Kidney (tissue), 14 donors: Measurements from ENCODE around the gene BRD8. TPM values are rescaled to one million over a fixed set of nuclear protein-coding genes. Genes with fewer than 3 reads are reported as not detected.

Experiments used
- DNase-seq, 5 donors: peaks; one replicate each; pipeline ENCODE4 v3.0.0-alpha.2; 2013 to 2020
- FAIRE-seq: peaks from 2 replicates; lab custom pipeline; 2012; peaks lifted over from hg19 to GRCh38; lab: Jason Lieb, UNC
- H3K27ac ChIP-seq, 2 donors: one replicate each; pipeline ENCODE4 v1.7.0; 2013; ENCODE audit warnings: low read depth in 2 of 2, low read length in 2 of 2, inconsistent platforms in 1 of 2
- H3K27me3 ChIP-seq: one replicate; pipeline ENCODE4 v1.7.1; 2013; ENCODE audit warnings: low read length, inconsistent platforms; ENCODE audit not compliant: control insufficient read depth, insufficient read depth
- H3K36me3 ChIP-seq, 3 donors: one replicate each; pipeline versions ENCODE4 v1.7.0 to v1.7.1; 2013; ENCODE audit warnings: low read length in 3 of 3, control low read depth in 1 of 3, inconsistent platforms in 1 of 3; ENCODE audit not compliant: insufficient read depth in 3 of 3, control insufficient read depth in 2 of 3
- H3K4me1 ChIP-seq, 3 donors: one replicate each; pipeline versions ENCODE4 v1.7.0 to v1.7.1; 2013; ENCODE audit warnings: low read length in 3 of 3, inconsistent platforms in 1 of 3, low read depth in 1 of 3; ENCODE audit not compliant: control insufficient read depth in 2 of 3, insufficient read depth in 2 of 3
- H3K4me3 ChIP-seq, 3 donors: one replicate each; pipeline versions ENCODE4 v1.7.0 to v1.8.1; 2013; ENCODE audit warnings: low read length in 3 of 3, control low read depth in 1 of 3, inconsistent platforms in 1 of 3
- H3K9ac ChIP-seq, 3 donors: one replicate each; pipeline versions ENCODE4 v1.7.0 to v1.7.1; 2013; ENCODE audit warnings: low read length in 3 of 3, control low read depth in 1 of 3, inconsistent platforms in 1 of 3
- H3K9me3 ChIP-seq, 3 donors: one replicate each; pipeline versions ENCODE4 v1.7.0 to v1.7.1; 2013; ENCODE audit warnings: low read length in 3 of 3, control low read depth in 1 of 3, inconsistent platforms in 1 of 3; ENCODE audit not compliant: control insufficient read depth in 2 of 3, insufficient read depth in 1 of 3
- CTCF ChIP-seq: IDR thresholded peaks from 3 replicates; pipeline ENCODE4 v1.5.1; 2012; ENCODE audit warnings: mild to moderate bottlenecking, moderate library complexity, borderline replicate concordance; ENCODE audit not compliant: insufficient read depth; ENCODE audit errors: extremely low read depth
- intact Hi-C: fragments of 100-400 bp; cut with DNase I; formaldehyde crosslinking; loops from one replicate; pipeline ENCODE4 v1.11.1; 2022
- polyA plus RNA-seq: library from polyadenylated mRNA; stranded (reverse); fragments of 350-450 nt; fragmentation: Illumina TruSeq; extraction: RNeasy Lipid Tissue Mini Kit (QIAGEN cat#74804); gene quantifications from one replicate; pipeline ENCODE4 v1.2.3, GENCODE V29; 2014; ENCODE audit warnings: low read depth, low replicate concordance; ENCODE audit not compliant: insufficient read depth
- total RNA-seq: library from RNA; stranded (reverse); fragmentation: NEBNext Ultra II Directional; extraction: Animal tissue kit (Norgen Biotek cat#: 25700); gene quantifications from one replicate; pipeline ENCODE4 v1.2.1, GENCODE V29; 2021
- donor health status: control.
- donor health status: control.
- donor health status: control.
- donor health status: control.
- donor health status: control.
- donor health status: DM: yes; HTN: yes; CAD: no.
- donor health status: Normal renal cell carcinoma (clear cell type).

Gene BRD8
- total and polyA plus RNA-seq, 2 donors from 2014 or later = 32.1 to 54.5 TPM

DNA sequence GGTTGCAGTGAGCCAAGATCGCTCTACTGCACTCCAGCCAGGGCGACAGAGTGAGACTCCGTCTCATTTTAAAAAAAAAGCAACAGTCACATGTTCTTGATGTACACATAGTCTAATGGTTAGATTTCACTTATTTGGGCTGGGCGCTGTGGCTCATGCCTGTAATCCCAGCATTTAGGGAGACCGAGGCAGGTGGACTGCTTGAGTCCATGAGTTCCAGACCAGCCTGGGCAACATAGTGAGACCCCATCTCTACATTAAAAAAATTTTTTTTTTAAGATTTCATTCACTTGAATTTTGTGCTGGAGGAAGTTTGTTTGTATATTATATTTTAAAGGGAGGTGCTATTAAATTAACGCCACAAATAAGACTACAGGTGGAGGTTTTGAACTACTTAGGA lies 72.7 kb downstream of the BRD8 start:
- H3K27me3 ChIP-seq = no peaks in the 10 kb centered on the region
- H3K27ac ChIP-seq = no peak overlapping the region
- H3K4me1 ChIP-seq = no peaks in the 10 kb centered on the region
- no peaks in the 10 kb centered on the region for H3K9me3 ChIP-seq
- no peak overlapping the region for H3K9ac ChIP-seq
- no peak for TF ChIP-seq CTCF
- FAIRE-seq = no peak
- intact Hi-C loops = no loop called here
- no peak overlapping the region for H3K4me3 ChIP-seq
- DNase-seq = no peak
- no peaks in the 10 kb centered on the region for H3K36me3 ChIP-seq

DNA sequence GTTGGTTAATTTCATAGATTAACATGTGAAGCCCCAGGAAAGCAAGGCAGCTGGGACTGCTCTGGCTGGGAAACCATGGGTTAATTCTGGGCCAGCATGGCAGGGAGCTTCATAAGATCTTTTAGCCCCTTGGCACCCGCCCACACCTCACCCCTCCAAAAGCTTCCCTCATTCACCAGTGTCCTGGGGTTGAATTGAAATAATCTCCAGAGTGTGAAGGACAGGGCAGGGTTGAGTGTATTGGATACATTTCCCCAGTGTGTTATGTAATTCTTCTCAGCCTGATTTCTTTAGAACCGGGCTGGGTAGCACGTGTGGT lies 75.2 kb downstream of the BRD8 start:
- Histone ChIP-seq H3K27ac (no peak overlapping the region), H3K36me3 (no peaks in the 10 kb centered on the region), H3K4me1 (no peaks in the 10 kb centered on the region), H3K9me3 (no peaks in the 10 kb centered on the region), H3K27me3 (no peaks in the 10 kb centered on the region), H3K9ac (no peak overlapping the region), H3K4me3 (no peak overlapping the region)
- FAIRE-seq = no peak
- DNase-seq = no peak
- TF ChIP-seq CTCF = no peak
- intact Hi-C loops = no loop called here

- Histone ChIP-seq H3K27me3 (no peaks in the 10 kb centered on the region), H3K4me3 (no peak overlapping the region), H3K9ac (no peak overlapping the region), H3K27ac (no peak overlapping the region), H3K36me3 (no peaks in the 10 kb centered on the region), H3K4me1 (no peaks in the 10 kb centered on the region), H3K9me3 (no peaks in the 10 kb centered on the region)
- intact Hi-C loops = no loop called here
- no peak for TF ChIP-seq CTCF
- FAIRE-seq (no peak), DNase-seq (no peak)
These were observed 75.7 kb downstream of the BRD8 start for GRCh38 chr5:138102454-138103318.
